Endodermal cell (in vitro differentiated cells): Measurements from ENCODE around the gene RPUSD2. TPM values are rescaled to one million over a fixed set of nuclear protein-coding genes. Genes with fewer than 3 reads are reported as not detected.
"Not testable (repeated sequence)": the region's sequence is repeated elsewhere in the genome, so short reads cannot be mapped to it uniquely, and the experiment has no call there.

ENCODE experiments used
- DNase-seq: peaks from one replicate; pipeline ENCODE4 v3.0.0-alpha.2; 2017
- H3K27ac ChIP-seq: 2 replicates; pipeline ENCODE4 v1.5.1; 2013; ENCODE audit warnings: mild to moderate bottlenecking, low read depth, low read length, moderate library complexity
- H3K27me3 ChIP-seq: 2 replicates; pipeline ENCODE4 v1.6.1; 2013; ENCODE audit warnings: mild to moderate bottlenecking, low read length, moderate library complexity; ENCODE audit not compliant: insufficient read depth, control insufficient read depth, poor library complexity, severe bottlenecking
- H3K36me3 ChIP-seq: 2 replicates; pipeline ENCODE4 v1.7.0; 2013; ENCODE audit warnings: mild to moderate bottlenecking, low read length, moderate library complexity; ENCODE audit not compliant: control insufficient read depth, insufficient read depth
- H3K4me1 ChIP-seq: one replicate; pipeline ENCODE4 v1.7.0; 2013; ENCODE audit warnings: low read length; ENCODE audit not compliant: control insufficient read depth, insufficient read depth
- H3K4me3 ChIP-seq: 2 replicates; pipeline ENCODE4 v1.5.1; 2013; ENCODE audit warnings: mild to moderate bottlenecking, low read length, moderate library complexity
- H3K9ac ChIP-seq: 2 replicates; pipeline ENCODE4 v1.6.1; 2013; ENCODE audit warnings: mild to moderate bottlenecking, low read length, moderate library complexity; ENCODE audit not compliant: poor library complexity, severe bottlenecking; ENCODE audit errors: extremely low read depth
- H3K9me3 ChIP-seq: 2 replicates; pipeline ENCODE4 v1.6.1; 2013; ENCODE audit warnings: mild to moderate bottlenecking, low read length, moderate library complexity; ENCODE audit not compliant: control insufficient read depth
- H3K27ac Mint-ChIP-seq: 2 replicates; pipeline ENCODE4 v1.8.0; 2020; ENCODE audit warnings: mixed read lengths
- H3K27me3 Mint-ChIP-seq: 2 replicates; pipeline ENCODE4 v1.8.0; 2021; ENCODE audit warnings: mild to moderate bottlenecking, mixed read lengths; ENCODE audit not compliant: insufficient read depth
- H3K36me3 Mint-ChIP-seq: 2 replicates; pipeline ENCODE4 v1.8.0; 2020; ENCODE audit warnings: low read depth, mixed read lengths
- H3K4me1 Mint-ChIP-seq: 2 replicates; pipeline ENCODE4 v1.8.0; 2020; ENCODE audit warnings: mixed read lengths
- H3K4me3 Mint-ChIP-seq: 2 replicates; pipeline ENCODE4 v1.8.0; 2020; ENCODE audit warnings: mild to moderate bottlenecking, moderate library complexity, mixed read lengths
- H3K9me3 Mint-ChIP-seq: 2 replicates; pipeline ENCODE4 v1.8.0; 2020; ENCODE audit warnings: mild to moderate bottlenecking, mixed read lengths
- WGBS, 2 experiments: methylation state at CpG; one replicate each; pipeline versions ENCODE4 v1.1.5 to v1.1.7; 2013; ENCODE audit warnings: missing lambda C conversion rate in 2 of 2, mixed read lengths in 1 of 2; ENCODE audit not compliant: insufficient coverage in 1 of 2, insufficient read length in 1 of 2; 5-methylcytosine and 5-hydroxymethylcytosine counted together
- total RNA-seq, 2 donors: library from RNA; stranded (reverse); fragmentation: NEBNext Ultra II Directional in 1 of 2; extraction: Animal tissue kit (Norgen Biotek cat#: 25700) in 1 of 2; gene quantifications; 2 replicates in 1 of 2; 3 replicates in 1 of 2; pipeline ENCODE4 v1.2.1, GENCODE V29; 2021
- TF ChIP-seq, protein P1 (sequence below): fragments of 200-600 bp; sonication (generic); conservative IDR thresholded peaks from 2 replicates; pipeline ENCODE4 v1.5.0; 2021; ENCODE audit warnings: antibody characterized with exemption, mild to moderate bottlenecking

Gene RPUSD2
- total RNA-seq, 2 donors from 2014 or later, result 16.5 to 20.5 TPM

DNA sequence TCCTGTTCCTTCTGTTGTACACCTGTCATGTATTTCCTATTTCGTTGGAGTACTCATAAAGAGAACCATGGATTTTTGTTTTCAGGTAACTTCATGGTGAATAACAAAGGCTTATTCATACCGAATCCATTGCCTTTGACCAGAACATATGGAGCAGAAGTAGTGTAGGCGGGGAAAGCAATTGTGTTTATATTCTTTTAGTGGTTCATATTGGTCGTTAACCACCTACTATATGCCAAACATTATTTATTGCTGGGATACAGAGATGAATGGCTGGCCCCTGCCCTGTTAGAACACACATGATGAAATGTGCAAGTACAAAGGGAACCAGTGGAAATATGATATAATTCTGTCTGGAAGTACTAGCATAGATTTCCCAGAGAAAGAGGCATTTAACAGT is 9.8 kb downstream of the RPUSD2 start:
- H3K27me3 ChIP-seq, result no peaks in the 10 kb centered on the region
- Mint-ChIP-seq H3K27me3 (no peaks in the 10 kb centered on the region), H3K36me3 (peaks cover 15% of the 10 kb centered on the region), H3K27ac (no peak overlapping the region), H3K9me3 (peaks cover 9% of the 10 kb centered on the region), H3K4me3 (no peak overlapping the region), H3K4me1 (no peaks in the 10 kb centered on the region)
- peaks cover 10% of the 10 kb centered on the region for H3K36me3 ChIP-seq
- no peak overlapping the region for H3K9ac ChIP-seq
- H3K4me3 ChIP-seq, result no peak overlapping the region
- no peaks in the 10 kb centered on the region for H3K4me1 ChIP-seq
- WGBS, 2 experiments, result 83% methylated on average over 3 of the region's 4 CpGs; no CpG with 5 or more reads in 1 of the 2 experiments
- no peak overlapping the region for H3K27ac ChIP-seq
- no peak for DNase-seq
- TF ChIP-seq, protein P1, sequence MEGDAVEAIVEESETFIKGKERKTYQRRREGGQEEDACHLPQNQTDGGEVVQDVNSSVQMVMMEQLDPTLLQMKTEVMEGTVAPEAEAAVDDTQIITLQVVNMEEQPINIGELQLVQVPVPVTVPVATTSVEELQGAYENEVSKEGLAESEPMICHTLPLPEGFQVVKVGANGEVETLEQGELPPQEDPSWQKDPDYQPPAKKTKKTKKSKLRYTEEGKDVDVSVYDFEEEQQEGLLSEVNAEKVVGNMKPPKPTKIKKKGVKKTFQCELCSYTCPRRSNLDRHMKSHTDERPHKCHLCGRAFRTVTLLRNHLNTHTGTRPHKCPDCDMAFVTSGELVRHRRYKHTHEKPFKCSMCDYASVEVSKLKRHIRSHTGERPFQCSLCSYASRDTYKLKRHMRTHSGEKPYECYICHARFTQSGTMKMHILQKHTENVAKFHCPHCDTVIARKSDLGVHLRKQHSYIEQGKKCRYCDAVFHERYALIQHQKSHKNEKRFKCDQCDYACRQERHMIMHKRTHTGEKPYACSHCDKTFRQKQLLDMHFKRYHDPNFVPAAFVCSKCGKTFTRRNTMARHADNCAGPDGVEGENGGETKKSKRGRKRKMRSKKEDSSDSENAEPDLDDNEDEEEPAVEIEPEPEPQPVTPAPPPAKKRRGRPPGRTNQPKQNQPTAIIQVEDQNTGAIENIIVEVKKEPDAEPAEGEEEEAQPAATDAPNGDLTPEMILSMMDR, result no peak
- H3K9me3 ChIP-seq, result no peaks in the 10 kb centered on the region

DNA sequence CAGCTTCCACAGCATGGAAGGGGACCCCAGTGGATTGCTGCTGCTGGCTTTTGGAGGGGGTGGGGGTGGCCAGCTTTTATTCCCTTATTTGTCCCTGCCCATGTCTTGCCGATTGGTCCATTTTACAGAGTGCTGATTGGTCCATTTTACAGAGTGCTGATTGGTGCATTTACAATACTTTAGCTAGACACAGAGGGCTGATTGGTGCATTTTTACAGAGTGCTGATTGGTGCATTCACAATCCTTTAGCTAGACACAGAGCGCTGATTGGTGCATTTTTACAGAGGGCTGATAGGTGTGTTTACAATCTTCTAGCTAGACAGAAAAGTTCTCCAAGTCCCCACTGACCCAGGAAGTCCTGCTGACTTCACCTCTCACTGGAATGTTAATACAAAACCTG is 12.7 kb downstream of the RPUSD2 start:
- not testable (repeated sequence) for H3K4me3 Mint-ChIP-seq, H3K4me3 ChIP-seq, H3K4me1 Mint-ChIP-seq, H3K9me3 Mint-ChIP-seq, H3K27me3 Mint-ChIP-seq, H3K36me3 Mint-ChIP-seq, H3K9ac ChIP-seq, H3K9me3 ChIP-seq, H3K27ac Mint-ChIP-seq, DNase-seq, H3K4me1 ChIP-seq, H3K27ac ChIP-seq, H3K27me3 ChIP-seq, H3K36me3 ChIP-seq
- WGBS, 2 experiments, result 64 to 68% methylated on average over 2 of the region's 2 CpGs

DNA sequence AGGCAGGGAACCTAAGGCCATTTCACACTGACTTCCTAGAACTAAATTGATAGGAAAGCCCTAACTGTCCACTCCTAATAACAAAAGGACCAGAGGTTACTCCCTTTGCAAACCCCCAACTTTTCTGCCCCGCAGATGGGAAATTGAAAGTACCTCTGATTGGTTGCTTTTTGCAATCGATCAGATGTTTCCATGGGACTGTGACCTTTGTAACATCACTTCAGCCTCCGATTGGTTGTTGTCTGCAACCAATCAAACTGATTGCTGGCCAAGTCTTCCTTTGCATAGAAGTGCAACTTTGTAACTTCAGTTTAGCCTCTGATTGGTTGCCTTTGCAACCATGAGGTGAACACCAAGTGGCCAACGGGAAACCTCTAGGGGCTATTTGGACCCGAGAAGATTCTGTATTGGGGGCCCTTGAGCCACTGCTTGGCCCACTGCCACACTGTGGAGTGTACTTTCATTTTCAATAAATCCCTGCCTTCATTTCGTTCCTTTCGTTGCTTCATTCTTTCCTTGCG is 13.7 kb downstream of the RPUSD2 start:
- H3K27me3 ChIP-seq, result no peaks in the 10 kb centered on the region
- H3K4me3 Mint-ChIP-seq, result no peak overlapping the region
- no peak overlapping the region for H3K27ac ChIP-seq
- TF ChIP-seq, protein P1, result no peak
- 93 to 94% methylated on average over 7 to 8 of the region's 8 CpGs for WGBS, 2 experiments
- H3K36me3 Mint-ChIP-seq, result peaks cover 2% of the 10 kb centered on the region
- no peak overlapping the region for H3K4me3 ChIP-seq
- H3K27ac Mint-ChIP-seq, result no peak overlapping the region
- H3K36me3 ChIP-seq, result no peaks in the 10 kb centered on the region
- H3K4me1 ChIP-seq, result no peaks in the 10 kb centered on the region
- peak; percentile 54 for DNase-seq
- peaks cover 2% of the 10 kb centered on the region for H3K27me3 Mint-ChIP-seq
- no peak overlapping the region for H3K9ac ChIP-seq
- peaks cover 9% of the 10 kb centered on the region for H3K9me3 Mint-ChIP-seq
- no peaks in the 10 kb centered on the region for H3K9me3 ChIP-seq
- H3K4me1 Mint-ChIP-seq, result no peaks in the 10 kb centered on the region

DNA sequence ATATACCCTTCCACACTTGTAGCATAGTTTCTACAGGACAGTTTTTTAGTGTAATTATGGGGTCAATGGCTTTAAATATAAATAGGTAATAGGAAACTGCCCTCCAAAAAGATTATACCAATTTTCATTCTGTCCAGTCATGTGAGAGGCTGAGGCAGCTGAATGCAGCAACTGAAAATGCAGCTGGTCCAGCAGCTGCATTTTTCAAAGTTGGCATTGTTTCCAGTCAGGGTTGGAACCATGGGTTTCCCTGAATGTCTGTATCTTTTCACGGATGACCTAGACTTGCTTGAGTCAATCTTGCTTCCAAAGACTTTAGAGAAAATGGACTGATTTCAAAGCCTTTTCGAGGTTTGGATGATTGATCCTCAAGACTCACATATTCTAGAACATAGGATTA is 15.1 kb downstream of the RPUSD2 start:
- no peaks in the 10 kb centered on the region for H3K36me3 Mint-ChIP-seq
- 43 to 44% methylated on average over 2 of the region's 2 CpGs for WGBS, 2 experiments
- Histone ChIP-seq H3K9ac (no peak overlapping the region), H3K27ac (no peak overlapping the region), H3K9me3 (no peaks in the 10 kb centered on the region), H3K4me3 (no peak overlapping the region), H3K4me1 (no peaks in the 10 kb centered on the region), H3K36me3 (no peaks in the 10 kb centered on the region), H3K27me3 (peaks cover 6% of the 10 kb centered on the region)
- H3K4me1 Mint-ChIP-seq, result no peaks in the 10 kb centered on the region
- peaks cover 5% of the 10 kb centered on the region for H3K27me3 Mint-ChIP-seq
- no peak overlapping the region for H3K27ac Mint-ChIP-seq
- no peak overlapping the region for H3K4me3 Mint-ChIP-seq
- H3K9me3 Mint-ChIP-seq, result peaks cover 2% of the 10 kb centered on the region
- no peak for DNase-seq
- TF ChIP-seq, protein P1, result no peak
